Uterus (tissue), 4 donors: ENCODE results near the gene JADE2. TPM values are rescaled to one million over a fixed set of nuclear protein-coding genes. Genes with fewer than 3 reads are reported as not detected.

Experiments
- DNase-seq, 2 donors: peaks; one replicate each; pipeline ENCODE4 v3.0.0-alpha.2; 2019 to 2020
- H3K27ac ChIP-seq, 2 donors: fragments of 200-600 bp; sonication (generic); 1 replicate in 1 of 2; 2 replicates in 1 of 2; pipeline ENCODE4 v1.5.1; 2016 to 2018
- H3K27me3 ChIP-seq, 2 donors: fragments of 200-600 bp; sonication (generic); one replicate each; pipeline ENCODE4 v1.5.1; 2018 to 2019; ENCODE audit warnings: control low read depth in 1 of 2
- H3K36me3 ChIP-seq, 2 donors: fragments of 200-600 bp; sonication (generic); one replicate each; pipeline ENCODE4 v1.5.1; 2019; ENCODE audit warnings: control low read depth in 1 of 2
- H3K4me1 ChIP-seq, 2 donors: fragments of 200-600 bp; sonication (generic); one replicate each; pipeline ENCODE4 v1.5.1; 2018 to 2019; ENCODE audit warnings: control low read depth in 1 of 2
- H3K4me3 ChIP-seq, 2 donors: fragments of 200-600 bp; sonication (generic); 1 replicate in 1 of 2; 2 replicates in 1 of 2; pipeline ENCODE4 v1.5.1; 2018 to 2019; ENCODE audit warnings: mild to moderate bottlenecking in 1 of 2
- H3K9me3 ChIP-seq, 2 donors: fragments of 200-600 bp; sonication (generic); one replicate each; pipeline ENCODE4 v1.5.1; 2019; ENCODE audit warnings: control low read depth in 1 of 2
- POLR2A ChIP-seq, 2 donors: fragments of 450-650 bp; IDR thresholded peaks; one replicate each; pipeline ENCODE4 v1.6.1; 2016; ENCODE audit warnings: antibody characterized with exemption in 2 of 2, mild to moderate bottlenecking in 1 of 2, moderate library complexity in 1 of 2
- intact Hi-C: fragments of 100-400 bp; cut with DNase I; formaldehyde crosslinking; loops from one replicate; pipeline ENCODE4 v1.15.1; 2023; ENCODE audit warnings: low total_unique reads
- total RNA-seq, 4 donors: library from RNA; depleted of rRNA in 3 of 4; stranded (reverse); fragments of >200 nt in 3 of 4; gene quantifications; one replicate each; pipeline versions ENCODE4 v1.1.0 to v1.2.4, GENCODE V29; 2014 to 2023
- TF ChIP-seq, protein P1 (sequence below), 4 experiments: fragments of 200-600 bp in 2 of 4; fragments of 450-650 bp in 2 of 4; sonication (generic) in 2 of 4; IDR thresholded peaks; one replicate each; pipeline ENCODE4 v1.5.1; 2016 to 2019; ENCODE audit warnings: antibody characterized with exemption in 4 of 4, mild to moderate bottlenecking in 2 of 4, moderate library complexity in 1 of 4
- donor health status: DM: yes; HTN: yes; CAD: no.

Gene JADE2
- total RNA-seq, 4 donors from 2014 or later, result 15.8 to 95.8 (median 16.7) TPM

- Histone ChIP-seq H3K4me3 (no peak overlapping the region), H3K27ac (no peak overlapping the region), H3K36me3 (no peaks in the 10 kb centered on the region), H3K27me3 (no peaks in the 10 kb centered on the region), H3K4me1 (no peaks in the 10 kb centered on the region), H3K9me3 (no peaks in the 10 kb centered on the region)
- intact Hi-C loops, result no loop called here
- no peak for DNase-seq
- TF ChIP-seq, protein P1, sequence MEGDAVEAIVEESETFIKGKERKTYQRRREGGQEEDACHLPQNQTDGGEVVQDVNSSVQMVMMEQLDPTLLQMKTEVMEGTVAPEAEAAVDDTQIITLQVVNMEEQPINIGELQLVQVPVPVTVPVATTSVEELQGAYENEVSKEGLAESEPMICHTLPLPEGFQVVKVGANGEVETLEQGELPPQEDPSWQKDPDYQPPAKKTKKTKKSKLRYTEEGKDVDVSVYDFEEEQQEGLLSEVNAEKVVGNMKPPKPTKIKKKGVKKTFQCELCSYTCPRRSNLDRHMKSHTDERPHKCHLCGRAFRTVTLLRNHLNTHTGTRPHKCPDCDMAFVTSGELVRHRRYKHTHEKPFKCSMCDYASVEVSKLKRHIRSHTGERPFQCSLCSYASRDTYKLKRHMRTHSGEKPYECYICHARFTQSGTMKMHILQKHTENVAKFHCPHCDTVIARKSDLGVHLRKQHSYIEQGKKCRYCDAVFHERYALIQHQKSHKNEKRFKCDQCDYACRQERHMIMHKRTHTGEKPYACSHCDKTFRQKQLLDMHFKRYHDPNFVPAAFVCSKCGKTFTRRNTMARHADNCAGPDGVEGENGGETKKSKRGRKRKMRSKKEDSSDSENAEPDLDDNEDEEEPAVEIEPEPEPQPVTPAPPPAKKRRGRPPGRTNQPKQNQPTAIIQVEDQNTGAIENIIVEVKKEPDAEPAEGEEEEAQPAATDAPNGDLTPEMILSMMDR (IDR thresholded peaks at IDR 0.05), result no peak
- TF ChIP-seq POLR2A (IDR thresholded peaks at IDR 0.05), result no peak
Measured at GRCh38 chr5:134537297-134537696, 11.8 kb downstream of the JADE2 start.

DNA sequence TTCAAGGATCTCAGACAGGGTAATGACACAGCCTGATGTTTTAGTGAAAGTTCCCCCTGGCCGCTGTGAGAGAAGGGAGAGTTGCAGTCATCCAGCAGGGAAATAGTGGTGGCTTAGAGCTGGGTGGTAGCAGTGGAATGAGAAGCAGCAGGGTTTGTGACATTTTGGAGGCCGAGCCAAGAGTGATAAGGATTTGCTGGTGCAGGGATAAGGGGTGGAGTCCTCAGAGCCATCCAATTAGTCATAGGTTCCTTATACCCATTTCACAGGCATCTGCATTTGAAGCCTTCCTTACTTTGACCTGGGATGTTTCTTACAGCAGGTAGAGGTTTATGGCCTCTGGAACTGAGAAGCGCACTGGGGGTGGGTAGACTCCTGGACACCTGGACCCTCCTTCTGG is 12.8 kb downstream of the JADE2 start:
- no peak overlapping the region for H3K4me3 ChIP-seq
- intact Hi-C loops, result no loop called here
- TF ChIP-seq, protein P1 (IDR thresholded peaks at IDR 0.05), result no peak
- TF ChIP-seq POLR2A (IDR thresholded peaks at IDR 0.05), result no peak
- H3K27ac ChIP-seq, result no peak overlapping the region
- no peaks in the 10 kb centered on the region for H3K27me3 ChIP-seq
- no peaks in the 10 kb centered on the region for H3K4me1 ChIP-seq
- DNase-seq, result no peak
- no peaks in the 10 kb centered on the region for H3K36me3 ChIP-seq
- no peaks in the 10 kb centered on the region for H3K9me3 ChIP-seq

DNA sequence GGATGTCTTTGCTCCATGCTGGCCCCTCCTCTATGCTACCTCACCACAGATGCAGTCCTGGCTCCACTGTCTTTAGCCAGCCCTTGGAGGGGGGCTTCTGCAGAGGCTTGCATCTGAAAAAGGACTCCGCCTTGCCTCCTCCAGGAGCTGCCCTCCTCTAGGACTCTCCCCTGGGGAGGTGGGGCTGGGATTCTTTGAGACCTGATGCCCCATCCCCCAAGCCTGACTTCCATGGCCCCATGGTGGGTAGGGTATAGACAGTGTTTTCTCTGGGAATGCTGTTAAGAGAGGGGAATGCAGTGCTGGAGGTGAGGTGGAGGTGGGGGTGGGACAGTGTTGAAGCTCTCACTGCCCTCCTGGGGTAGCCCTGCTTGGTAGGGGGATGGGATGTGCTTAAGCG is 14.3 kb downstream of the JADE2 start:
- no peaks in the 10 kb centered on the region for H3K27me3 ChIP-seq
- H3K4me3 ChIP-seq, result no peak overlapping the region
- intact Hi-C loops, result no loop called here
- no peaks in the 10 kb centered on the region for H3K36me3 ChIP-seq
- H3K4me1 ChIP-seq, result peaks cover 0 to 10% of the 10 kb centered on the region in 2 donors
- no peak overlapping the region for H3K27ac ChIP-seq
- H3K9me3 ChIP-seq, result no peaks in the 10 kb centered on the region
- no peak for TF ChIP-seq POLR2A (IDR thresholded peaks at IDR 0.05)
- TF ChIP-seq, protein P1 (IDR thresholded peaks at IDR 0.05), result no peak
- no peak for DNase-seq

- H3K9me3 ChIP-seq, result no peaks in the 10 kb centered on the region
- no peaks in the 10 kb centered on the region for H3K36me3 ChIP-seq
- peaks cover 0 to 20% of the 10 kb centered on the region in 2 donors for H3K4me1 ChIP-seq
- H3K27me3 ChIP-seq, result no peaks in the 10 kb centered on the region
- no peak for TF ChIP-seq POLR2A (IDR thresholded peaks at IDR 0.05)
- TF ChIP-seq, protein P1 (IDR thresholded peaks at IDR 0.05), result no peak
- DNase-seq, result no peak
- intact Hi-C loops, result no loop called here
- no peak overlapping the region for H3K27ac ChIP-seq
- no peak overlapping the region for H3K4me3 ChIP-seq
Measured at GRCh38 chr5:134540747-134541733, 15.6 kb downstream of the JADE2 start.

- no peaks in the 10 kb centered on the region for H3K27me3 ChIP-seq
- no peak overlapping the region for H3K4me3 ChIP-seq
- no peaks in the 10 kb centered on the region for H3K36me3 ChIP-seq
- intact Hi-C loops, result no loop called here
- no peaks in the 10 kb centered on the region for H3K9me3 ChIP-seq
- H3K27ac ChIP-seq, result no peak overlapping the region
- TF ChIP-seq, protein P1 (IDR thresholded peaks at IDR 0.05), result no peak
- TF ChIP-seq POLR2A (IDR thresholded peaks at IDR 0.05), result no peak
- peak in 1 of 2 donors; percentile 63 for DNase-seq
- peaks cover 0 to 23% of the 10 kb centered on the region in 2 donors for H3K4me1 ChIP-seq
Measured at GRCh38 chr5:134541736-134542376, 16.4 kb downstream of the JADE2 start.
